Lung microvascular endothelial cell (primary cell): ENCODE data around the gene CCDC149. TPM values are rescaled to one million over a fixed set of nuclear protein-coding genes. Genes with fewer than 3 reads are reported as not detected.

ENCODE experiments used
- DNase-seq, 2 donors: peaks; one replicate each; pipeline versions ENCODE4 v3.0.0 to v3.0.0-alpha.2; 2010; ENCODE audit warnings: low read depth in 2 of 2
- total RNA-seq: library from RNA; depleted of rRNA; stranded (reverse); fragments of >200 nt; gene quantifications from 2 replicates; pipeline ENCODE4 v1.2.1, GENCODE V29; 2014

CCDC149 gene
- total RNA-seq, 1 donor from 2014 or later, result 19.8 TPM

DNA sequence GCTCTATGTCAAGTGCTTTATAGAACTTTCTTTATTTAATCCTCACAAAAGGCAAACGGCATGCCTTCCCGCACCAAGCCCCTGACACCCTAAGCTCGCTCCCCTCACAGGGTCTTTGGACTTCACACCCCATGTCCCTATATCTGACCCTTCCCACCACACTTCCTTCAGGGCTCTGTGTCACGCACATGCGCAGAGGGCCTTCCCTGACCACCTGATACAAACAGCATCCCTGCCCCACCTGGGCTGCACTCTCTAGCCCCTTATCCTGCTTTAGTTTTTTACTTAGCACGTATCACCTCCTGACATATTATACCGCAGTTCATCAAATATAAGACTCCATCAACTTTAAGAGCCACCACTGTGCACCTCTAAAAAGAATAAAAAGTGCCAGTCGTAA, 67.7 kb downstream of the CCDC149 start:
- DNase-seq, result no peak

- DNase-seq, result peak; percentile 47 to 97
These were observed 69.7 kb downstream of the CCDC149 start for GRCh38 chr4:24843096-24843495.

GRCh38 chr4:24842356-24842755, 70.5 kb downstream of the CCDC149 start:
- peak in 1 of 2 donors; percentile 45 for DNase-seq

GRCh38 chr4:24840826-24841543, 71.9 kb downstream of the CCDC149 start:
- DNase-seq, result peak in 1 of 2 donors; percentile 23

DNA sequence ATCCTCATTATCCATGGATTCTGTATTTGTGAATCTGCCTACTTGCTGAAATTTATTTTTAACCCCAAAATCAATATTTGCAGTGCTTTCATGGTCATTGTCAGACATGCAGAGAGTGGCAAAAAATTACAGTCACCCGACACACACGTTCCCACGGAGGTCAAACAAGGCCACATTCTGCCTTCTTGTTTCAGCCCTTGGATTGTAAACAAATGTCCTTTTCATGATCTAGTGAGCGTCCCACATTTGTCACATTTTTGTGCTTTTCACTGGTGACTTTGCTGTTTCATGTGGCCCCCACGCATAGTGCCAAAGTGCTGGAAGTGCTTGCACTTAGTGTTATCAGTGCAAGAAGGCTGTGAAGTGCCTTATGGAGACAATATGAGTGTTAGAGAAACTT, 72.5 kb downstream of the CCDC149 start:
- no peak for DNase-seq

DNA sequence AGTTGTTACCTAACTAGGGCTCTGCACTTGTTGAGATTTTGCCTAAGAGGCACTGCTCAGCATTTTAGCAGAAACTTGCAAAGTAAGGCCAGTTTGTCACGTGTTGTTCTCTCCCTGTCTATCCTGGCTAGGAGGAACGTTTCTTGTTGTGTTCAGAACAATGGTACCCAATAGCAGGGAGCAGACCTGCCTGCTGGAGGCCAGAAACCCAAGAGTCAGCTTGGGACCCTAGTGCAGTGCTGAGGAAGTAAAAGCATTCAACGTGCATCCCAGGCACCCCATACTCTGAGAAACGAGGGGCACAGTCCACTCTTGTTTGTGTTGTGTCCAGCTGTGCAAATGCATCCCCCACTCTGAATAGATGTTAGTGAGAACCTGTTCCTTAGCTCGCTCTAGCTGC, 75.1 kb downstream of the CCDC149 start:
- DNase-seq, result no peak

DNA sequence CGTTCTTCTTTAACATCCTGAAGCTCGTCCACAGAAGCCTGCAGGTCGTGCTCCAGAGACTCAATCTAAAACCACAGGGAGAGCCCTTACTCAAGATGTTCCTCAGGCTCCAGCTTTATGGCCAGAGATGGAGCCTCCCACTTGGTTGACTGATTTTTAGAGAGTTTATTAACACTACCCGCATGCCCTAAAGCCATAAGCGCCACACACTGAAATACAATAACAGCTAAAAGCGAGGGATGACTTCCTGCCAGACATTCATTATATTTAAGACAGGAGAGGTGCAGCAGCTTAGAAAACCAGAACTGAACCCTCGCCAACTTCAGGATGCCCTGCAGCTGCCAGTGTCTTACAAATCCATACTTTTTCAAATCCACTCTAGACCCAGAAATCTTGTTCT, 75.5 kb downstream of the CCDC149 start:
- DNase-seq, result no peak

DNA sequence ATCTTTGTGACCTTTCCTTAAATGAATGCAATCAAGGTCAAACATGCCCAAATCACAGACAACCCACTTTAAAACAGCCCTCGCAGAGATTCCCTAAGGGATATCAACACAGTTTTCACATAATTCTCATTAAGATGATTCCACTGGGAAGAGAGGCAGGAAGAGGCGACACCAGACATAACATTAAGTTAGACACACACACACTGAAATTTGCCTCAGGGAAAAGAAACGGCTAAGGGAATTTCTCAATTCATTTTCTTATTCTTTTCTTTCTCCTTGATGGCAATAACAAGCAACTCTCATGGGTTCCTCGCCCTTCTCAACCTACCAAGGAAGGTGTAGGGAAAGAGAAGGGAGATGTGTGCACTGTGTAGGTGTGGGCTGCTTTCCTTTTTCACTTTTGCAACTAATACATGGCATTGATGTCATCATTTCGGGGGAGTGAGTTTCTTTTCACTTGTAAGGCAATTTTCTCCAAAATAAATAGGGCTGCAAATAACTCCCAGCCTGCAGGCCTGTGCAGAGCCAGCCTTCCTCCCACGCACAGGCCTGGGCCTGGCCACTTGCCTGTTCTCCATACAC, 76.1 kb downstream of the CCDC149 start:
- DNase-seq, result no peak

DNA sequence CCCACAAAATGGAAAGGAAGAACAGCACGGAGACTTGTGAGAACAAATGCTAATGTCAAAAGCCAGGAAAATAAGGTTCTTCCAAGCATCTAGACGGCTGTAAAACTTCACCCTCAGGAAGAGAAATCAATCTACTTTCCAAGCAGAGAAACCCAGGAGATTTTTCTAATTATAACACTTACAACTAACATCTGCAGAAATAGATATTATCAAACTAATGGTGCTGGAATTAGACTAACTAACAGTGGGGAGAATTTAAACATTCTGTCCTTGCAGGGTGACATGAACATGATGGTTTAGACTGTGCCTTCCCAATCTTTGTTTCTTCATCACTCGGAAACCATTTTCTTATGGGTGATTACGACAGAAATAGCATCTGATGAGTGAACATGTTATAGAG, 77.1 kb downstream of the CCDC149 start:
- no peak for DNase-seq

- no peak for DNase-seq
These were observed 81.2 kb downstream of the CCDC149 start for GRCh38 chr4:24831637-24832036.

GRCh38 chr4:24824720-24825119, 88.1 kb downstream of the CCDC149 start:
- no peak for DNase-seq

DNA sequence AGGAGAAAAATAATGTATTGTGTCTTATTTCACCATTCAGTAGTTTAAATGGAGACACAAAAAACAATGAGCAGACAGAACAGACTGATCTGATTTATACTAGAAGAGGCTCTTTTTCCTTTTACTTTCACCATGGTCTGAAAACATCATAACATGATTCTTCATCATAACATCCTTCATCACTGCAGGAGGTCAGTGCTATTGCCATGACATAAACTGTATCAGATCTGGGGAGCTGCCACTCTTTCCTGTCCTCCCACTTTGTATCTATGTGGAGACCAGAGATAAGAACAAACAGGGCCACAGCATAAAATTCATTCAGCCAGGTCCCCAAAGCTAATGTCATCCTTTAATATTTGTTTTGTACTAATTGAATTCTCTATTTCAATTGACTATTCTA, 92.3 kb downstream of the CCDC149 start:
- DNase-seq, result peak in 1 of 2 donors; percentile 75

DNA sequence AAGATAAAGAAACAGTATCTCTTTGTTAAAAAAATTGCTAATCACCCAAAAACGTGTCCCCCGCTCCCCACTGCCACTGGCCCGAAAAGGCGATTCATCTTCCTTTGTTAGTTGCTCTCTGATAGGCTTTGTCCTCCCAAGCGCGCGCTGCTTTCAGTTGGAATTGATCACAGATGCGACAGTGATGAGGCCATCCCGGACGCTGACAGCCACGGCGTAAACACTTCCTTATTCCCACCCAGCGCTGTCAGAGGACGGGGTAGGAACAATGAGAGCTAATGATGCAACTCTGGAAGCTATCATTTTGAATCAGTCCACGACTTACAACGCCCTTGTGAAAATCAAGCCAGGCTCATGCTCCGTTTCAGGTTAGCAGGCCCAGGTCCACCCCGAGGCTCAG, 96.0 kb downstream of the CCDC149 start:
- DNase-seq, result peak in 1 of 2 donors; percentile 66

- DNase-seq, result no peak
These were observed 99.1 kb downstream of the CCDC149 start for GRCh38 chr4:24813732-24814131.

GRCh38 chr4:24810871-24811631, 101.8 kb downstream of the CCDC149 start:
- no peak for DNase-seq

GRCh38 chr4:24809815-24810405, 102.9 kb downstream of the CCDC149 start:
- peak in 1 of 2 donors; percentile 21 for DNase-seq

GRCh38 chr4:24809376-24809775, 103.5 kb downstream of the CCDC149 start:
- DNase-seq, result no peak

GRCh38 chr4:24808955-24809354, 103.9 kb downstream of the CCDC149 start:
- no peak for DNase-seq

DNA sequence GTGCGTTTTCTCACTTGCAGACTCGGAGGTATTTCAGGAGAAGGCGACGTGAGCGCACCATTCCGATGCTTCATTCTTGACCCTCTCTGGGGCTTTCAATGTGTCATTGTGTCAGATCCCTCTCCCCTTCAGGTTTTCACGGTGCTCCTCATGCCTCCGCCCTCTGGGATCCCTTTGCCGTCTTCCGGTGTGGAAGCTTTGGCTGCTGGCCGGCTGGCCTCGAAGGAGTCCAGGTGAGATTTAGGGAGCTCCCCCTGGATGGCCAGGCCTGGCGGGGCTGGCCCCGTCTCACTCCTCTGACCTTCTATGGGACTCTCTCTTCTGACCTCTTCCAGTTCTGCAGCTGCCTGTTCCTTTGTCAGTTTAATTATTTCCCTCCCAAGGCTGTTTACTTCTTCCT, 104.6 kb downstream of the CCDC149 start:
- DNase-seq, result no peak

GRCh38 chr4:24807611-24808010, 105.2 kb downstream of the CCDC149 start:
- no peak for DNase-seq

- DNase-seq, result no peak
These were observed 106.4 kb downstream of the CCDC149 start for GRCh38 chr4:24806206-24806990.
